Cardiac muscle cell (in vitro differentiated cells and primary cell): ENCODE measurements around the gene IKZF4. TPM values are rescaled to one million over a fixed set of nuclear protein-coding genes. Genes with fewer than 3 reads are reported as not detected.

Experiments
- DNase-seq, 2 donors: peaks; one replicate each; pipeline versions ENCODE4 v3.0.0 to v3.0.0-alpha.2; 2010 to 2017; ENCODE audit warnings: low read depth in 1 of 2, low spot score in 1 of 2
- H3K27ac ChIP-seq: fragments of 200-600 bp; sonication (generic); 2 replicates; pipeline ENCODE4 v1.5.1; 2016
- H3K27me3 ChIP-seq: fragments of 200-600 bp; sonication (generic); 2 replicates; pipeline ENCODE4 v1.6.0; 2016; ENCODE audit warnings: control low read depth
- H3K36me3 ChIP-seq: fragments of 200-600 bp; sonication (generic); 2 replicates; pipeline ENCODE4 v1.5.1; 2016; ENCODE audit warnings: control low read depth
- H3K4me1 ChIP-seq: fragments of 200-600 bp; sonication (generic); 2 replicates; pipeline ENCODE4 v1.8.1; 2017; ENCODE audit warnings: low read depth, mild to moderate bottlenecking, mixed run types
- H3K4me3 ChIP-seq: fragments of 200-600 bp; sonication (generic); 2 replicates; pipeline ENCODE4 v1.5.1; 2016; ENCODE audit warnings: mild to moderate bottlenecking
- H3K9me3 ChIP-seq: fragments of 200-600 bp; sonication (generic); 2 replicates; pipeline ENCODE4 v1.5.1; 2017; ENCODE audit warnings: low read depth, mild to moderate bottlenecking, control low read depth
- CTCF ChIP-seq: IDR thresholded peaks from 2 replicates; pipeline ENCODE4 v1.5.1; 2012; ENCODE audit warnings: low read depth, mild to moderate bottlenecking, low read length
- polyA plus RNA-seq: library from polyadenylated mRNA; unstranded; fragments of >200 nt; fragmentation: Nextera tagmentation; extraction: Ambion mirVana; gene quantifications from 2 replicates; pipeline ENCODE4 v1.2.1, GENCODE V29; 2016
- total RNA-seq: library from RNA; depleted of rRNA; stranded (reverse); fragments of >200 nt; gene quantifications from 2 replicates; pipeline ENCODE4 v1.2.3, GENCODE V29; 2016

The IKZF4 gene
- total and polyA plus RNA-seq, 2 experiments from 2014 or later, result 11.5 to 12.5 TPM

GRCh38 chr12:56029166-56029519, 8.3 kb downstream of the IKZF4 start:
- DNase-seq, result peak in 1 of 2 donors; percentile 75
- Histone ChIP-seq H3K9me3 (no peaks in the 10 kb centered on the region), H3K27ac (peak overlapping the region; percentile 18), H3K36me3 (peaks cover 80% of the 10 kb centered on the region), H3K4me1 (peaks cover under 1% of the 10 kb centered on the region), H3K27me3 (no peaks in the 10 kb centered on the region), H3K4me3 (no peak overlapping the region)
- TF ChIP-seq CTCF, result no peak

- no peak overlapping the region for H3K27ac ChIP-seq
- no peaks in the 10 kb centered on the region for H3K4me1 ChIP-seq
- TF ChIP-seq CTCF, result peak; percentile 87
- no peaks in the 10 kb centered on the region for H3K27me3 ChIP-seq
- peak; percentile 60 to 83 for DNase-seq
- no peaks in the 10 kb centered on the region for H3K9me3 ChIP-seq
- H3K36me3 ChIP-seq, result peaks cover 79% of the 10 kb centered on the region
- no peak overlapping the region for H3K4me3 ChIP-seq
Observed at GRCh38 chr12:56029666-56030293, 8.9 kb downstream of the IKZF4 start.

- no peak for TF ChIP-seq CTCF
- Histone ChIP-seq H3K9me3 (no peaks in the 10 kb centered on the region), H3K36me3 (peaks cover 74% of the 10 kb centered on the region), H3K4me3 (no peak overlapping the region), H3K27ac (no peak overlapping the region), H3K4me1 (no peaks in the 10 kb centered on the region), H3K27me3 (no peaks in the 10 kb centered on the region)
- no peak for DNase-seq
Observed at GRCh38 chr12:56031987-56032386, 11.1 kb downstream of the IKZF4 start.

- Histone ChIP-seq H3K27ac (no peak overlapping the region), H3K4me1 (no peaks in the 10 kb centered on the region), H3K27me3 (no peaks in the 10 kb centered on the region), H3K9me3 (no peaks in the 10 kb centered on the region), H3K36me3 (peaks cover 60% of the 10 kb centered on the region), H3K4me3 (no peak overlapping the region)
- no peak for DNase-seq
- TF ChIP-seq CTCF, result no peak
Observed at GRCh38 chr12:56034586-56035332, 13.9 kb downstream of the IKZF4 start.

- no peak for DNase-seq
- Histone ChIP-seq H3K36me3 (peaks cover 42% of the 10 kb centered on the region), H3K9me3 (no peaks in the 10 kb centered on the region), H3K27me3 (no peaks in the 10 kb centered on the region), H3K27ac (peak overlapping the region; percentile 62), H3K4me1 (peaks cover 7% of the 10 kb centered on the region), H3K4me3 (no peak overlapping the region)
- no peak for TF ChIP-seq CTCF
Observed at GRCh38 chr12:56037161-56037560, 16.3 kb downstream of the IKZF4 start.
